Epithelial cell of esophagus (primary cell): Measurements from ENCODE around the gene KSR2.

Source experiments
- DNase-seq: peaks from one replicate; pipeline ENCODE4 v3.0.0; 2010; ENCODE audit warnings: low read depth
- H3K4me3 ChIP-seq: 2 replicates; pipeline ENCODE4 v1.5.1; 2011; ENCODE audit warnings: mild to moderate bottlenecking, low read length, control low read depth
- TF ChIP-seq, protein P1 (sequence below): IDR thresholded peaks from 2 replicates; pipeline ENCODE4 v1.5.1; 2011; ENCODE audit warnings: low read depth, mild to moderate bottlenecking, low read length, control low read depth, inconsistent platforms; ENCODE audit not compliant: insufficient read depth; ENCODE audit errors: missing control alignments

KSR2 gene

DNA sequence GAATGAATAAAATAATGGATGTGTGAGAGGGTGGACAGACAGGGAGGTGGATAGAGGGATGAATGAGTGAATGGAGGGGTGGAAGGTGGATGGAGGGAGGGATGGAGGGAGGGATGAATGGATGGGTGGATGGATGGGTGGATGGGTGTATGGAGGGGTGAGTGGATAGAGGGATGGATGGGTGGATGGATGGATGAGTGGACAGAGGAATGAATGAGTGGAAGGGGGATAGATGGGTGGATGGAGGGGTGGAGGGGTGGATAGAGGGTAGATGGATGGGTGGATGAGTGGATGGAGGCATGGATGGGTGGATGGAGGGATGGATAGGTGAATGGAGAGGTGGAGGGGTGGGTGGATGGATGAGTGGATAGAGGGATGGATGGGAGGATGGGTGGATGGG, 559.5 kb downstream of the KSR2 start:
- no peak overlapping the region for H3K4me3 ChIP-seq
- TF ChIP-seq, protein P1, sequence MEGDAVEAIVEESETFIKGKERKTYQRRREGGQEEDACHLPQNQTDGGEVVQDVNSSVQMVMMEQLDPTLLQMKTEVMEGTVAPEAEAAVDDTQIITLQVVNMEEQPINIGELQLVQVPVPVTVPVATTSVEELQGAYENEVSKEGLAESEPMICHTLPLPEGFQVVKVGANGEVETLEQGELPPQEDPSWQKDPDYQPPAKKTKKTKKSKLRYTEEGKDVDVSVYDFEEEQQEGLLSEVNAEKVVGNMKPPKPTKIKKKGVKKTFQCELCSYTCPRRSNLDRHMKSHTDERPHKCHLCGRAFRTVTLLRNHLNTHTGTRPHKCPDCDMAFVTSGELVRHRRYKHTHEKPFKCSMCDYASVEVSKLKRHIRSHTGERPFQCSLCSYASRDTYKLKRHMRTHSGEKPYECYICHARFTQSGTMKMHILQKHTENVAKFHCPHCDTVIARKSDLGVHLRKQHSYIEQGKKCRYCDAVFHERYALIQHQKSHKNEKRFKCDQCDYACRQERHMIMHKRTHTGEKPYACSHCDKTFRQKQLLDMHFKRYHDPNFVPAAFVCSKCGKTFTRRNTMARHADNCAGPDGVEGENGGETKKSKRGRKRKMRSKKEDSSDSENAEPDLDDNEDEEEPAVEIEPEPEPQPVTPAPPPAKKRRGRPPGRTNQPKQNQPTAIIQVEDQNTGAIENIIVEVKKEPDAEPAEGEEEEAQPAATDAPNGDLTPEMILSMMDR: no peak
- DNase-seq: no peak

DNA sequence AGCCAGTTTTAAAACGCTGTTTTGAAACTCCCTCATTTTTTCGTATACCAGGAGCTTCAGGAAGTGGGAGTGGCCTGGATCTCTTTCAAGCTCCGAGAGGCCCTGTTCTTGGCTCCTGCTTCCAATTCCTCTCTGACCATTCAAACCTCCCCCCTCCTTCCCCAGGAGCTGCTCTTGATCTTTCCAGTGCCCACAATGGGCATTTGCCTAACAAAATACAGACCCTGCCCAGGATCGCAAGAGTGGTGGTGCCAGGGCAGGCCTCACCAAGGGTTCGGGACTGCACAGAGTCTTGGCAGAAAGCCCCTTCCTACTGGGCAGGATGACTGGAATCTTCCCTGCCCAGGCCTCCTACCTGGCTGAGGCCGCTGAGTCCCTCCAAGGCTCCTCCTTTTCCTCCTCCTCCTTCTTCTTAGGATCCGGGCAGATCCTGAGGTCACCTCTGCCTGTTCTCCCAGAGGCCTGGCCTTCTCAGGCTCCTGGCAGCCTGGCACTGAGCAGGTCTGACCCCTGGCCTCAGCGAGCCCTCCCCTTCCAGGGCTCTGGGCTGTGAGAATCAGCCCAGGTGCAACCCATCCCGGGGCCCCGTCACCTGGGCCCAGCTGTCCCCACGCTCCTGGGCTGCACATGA, 560.5 kb downstream of the KSR2 start:
- TF ChIP-seq, protein P1: no peak
- no peak overlapping the region for H3K4me3 ChIP-seq
- DNase-seq: no peak

DNA sequence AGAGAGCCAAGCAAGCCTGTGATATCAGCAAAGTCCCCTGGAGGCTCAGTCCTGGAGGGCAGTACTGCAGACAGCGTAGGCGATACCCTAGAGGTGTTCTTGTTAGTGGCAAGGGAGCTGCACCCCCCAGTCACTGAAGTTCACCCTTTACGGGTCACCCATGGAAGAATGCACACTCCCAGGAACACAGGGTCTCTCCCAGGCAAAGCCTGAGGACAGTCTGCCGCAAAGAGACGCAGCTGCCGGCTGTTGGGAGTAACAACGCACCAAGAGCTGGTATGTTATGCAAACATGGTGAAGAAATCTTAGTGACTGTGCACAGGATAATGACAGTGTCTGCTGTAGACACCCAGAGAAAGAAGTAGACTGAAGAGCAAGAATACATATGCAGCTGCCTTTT, 563.9 kb downstream of the KSR2 start:
- no peak for DNase-seq

DNA sequence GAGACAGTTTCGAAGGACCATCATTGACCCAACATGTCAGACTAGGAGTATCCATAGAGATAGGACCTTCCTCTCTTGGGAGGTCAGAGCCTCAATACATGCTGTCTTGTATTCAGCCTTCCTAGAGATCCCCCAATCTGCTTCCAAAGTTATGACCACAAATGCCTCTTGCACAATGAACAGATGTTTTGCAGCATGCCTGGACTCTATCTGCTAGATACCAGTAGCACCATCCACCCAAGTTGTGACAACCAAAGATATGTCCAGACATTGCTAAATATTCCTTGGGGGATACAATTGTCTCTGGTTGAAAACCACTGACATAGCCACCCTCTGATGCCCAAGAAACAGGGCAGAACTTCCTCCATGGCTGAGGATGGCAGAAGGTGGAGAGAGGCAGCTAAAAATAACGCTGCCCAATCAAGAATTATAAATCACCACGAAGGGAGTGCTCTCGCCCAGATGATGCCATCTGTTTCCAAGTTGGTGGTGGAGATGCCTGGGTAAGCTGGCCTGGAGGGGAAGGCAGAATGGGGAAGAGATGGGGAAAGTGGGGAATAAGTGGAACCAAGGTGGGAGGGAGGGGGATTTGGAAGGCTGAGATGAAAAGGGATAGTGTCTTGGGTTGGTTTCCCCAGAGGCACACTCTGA, 564.5 kb downstream of the KSR2 start:
- DNase-seq: no peak
- H3K4me3 ChIP-seq: no peak overlapping the region
- TF ChIP-seq, protein P1: no peak

More for the DNA sequence above, 563.9 kb downstream of the KSR2 start:
- TF ChIP-seq, protein P1: no peak
- no peak overlapping the region for H3K4me3 ChIP-seq

DNA sequence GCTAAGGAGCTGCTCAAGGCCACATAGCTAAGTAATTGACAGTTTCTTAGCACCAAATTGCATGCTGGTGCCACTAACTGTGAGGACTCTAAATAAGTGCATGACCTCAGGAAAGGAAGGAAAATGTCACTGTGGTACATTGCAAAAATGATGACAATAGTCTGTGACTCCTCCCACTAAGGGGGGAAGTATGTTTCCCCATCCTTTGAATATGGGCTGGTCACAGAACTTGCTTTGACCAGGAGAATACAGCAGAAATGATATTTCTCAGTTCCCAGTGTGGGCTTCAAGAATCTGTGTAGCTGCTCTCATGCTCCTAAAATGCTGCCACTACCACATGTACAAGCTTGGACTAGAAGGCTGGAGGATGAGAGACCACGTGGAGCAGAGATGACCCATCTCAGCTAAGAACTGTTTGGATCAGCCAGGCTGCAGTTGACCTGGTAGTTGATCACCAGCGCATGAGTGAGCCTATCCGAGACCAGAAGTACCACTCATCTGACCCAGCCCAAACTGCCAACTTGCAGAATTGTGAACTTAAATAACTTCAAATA, 565.1 kb downstream of the KSR2 start:
- no peak for DNase-seq
- TF ChIP-seq, protein P1: no peak
- H3K4me3 ChIP-seq: no peak overlapping the region
